H9 (cell line): ENCODE results near the gene KAZN. TPM values are rescaled to one million over a fixed set of nuclear protein-coding genes. Genes with fewer than 3 reads are reported as not detected.

ENCODE experiments used
- DNase-seq: peaks from one replicate; pipeline ENCODE4 v3.0.0-alpha.2; 2017
- H2AFZ ChIP-seq: one replicate; pipeline ENCODE4 v1.6.1; 2013; ENCODE audit warnings: mild to moderate bottlenecking, low read length, control low read depth, moderate library complexity
- H2AK5ac ChIP-seq: 2 replicates; pipeline ENCODE4 v1.6.1; 2013; ENCODE audit warnings: low read length, control low read depth, mixed read lengths; ENCODE audit not compliant: insufficient read length
- H2BK120ac ChIP-seq: one replicate; pipeline ENCODE4 v1.6.1; 2013; ENCODE audit warnings: low read depth, mild to moderate bottlenecking, low read length, control low read depth, inconsistent platforms; ENCODE audit not compliant: poor library complexity, severe bottlenecking
- H2BK12ac ChIP-seq: 2 replicates; pipeline ENCODE4 v1.6.1; 2013; ENCODE audit warnings: low read length, control low read depth, mixed read lengths, low read depth; ENCODE audit not compliant: insufficient read length
- H2BK15ac ChIP-seq: 2 replicates; pipeline ENCODE4 v1.6.1; 2013; ENCODE audit warnings: low read depth, low read length, control low read depth
- H2BK20ac ChIP-seq: one replicate; pipeline ENCODE4 v1.6.1; 2013; ENCODE audit warnings: low read depth, mild to moderate bottlenecking, low read length, control low read depth, inconsistent platforms; ENCODE audit not compliant: poor library complexity, severe bottlenecking
- H2BK5ac ChIP-seq: 2 replicates; pipeline ENCODE4 v1.6.1; 2013; ENCODE audit warnings: low read length, control low read depth, mixed read lengths; ENCODE audit not compliant: insufficient read length
- H3K14ac ChIP-seq: 2 replicates; pipeline ENCODE4 v1.6.1; 2013; ENCODE audit warnings: low read length, control low read depth; ENCODE audit not compliant: insufficient read depth
- H3K18ac ChIP-seq: 2 replicates; pipeline ENCODE4 v1.6.1; 2013; ENCODE audit warnings: low read depth, mild to moderate bottlenecking, mixed read lengths, low read length, control low read depth; ENCODE audit not compliant: insufficient read length
- H3K23ac ChIP-seq: 2 replicates; pipeline ENCODE4 v1.6.1; 2013; ENCODE audit warnings: low read length, control low read depth, mixed read lengths, low read depth; ENCODE audit not compliant: insufficient read length
- H3K23me2 ChIP-seq: 2 replicates; pipeline ENCODE4 v1.6.1; 2013; ENCODE audit warnings: low read depth, mild to moderate bottlenecking, mixed read lengths, low read length, control low read depth; ENCODE audit not compliant: insufficient read length, poor library complexity, severe bottlenecking
- H3K27ac ChIP-seq: 2 replicates; pipeline ENCODE4 v1.5.1; 2013; ENCODE audit warnings: low read length, control low read depth, mixed read lengths, low read depth; ENCODE audit not compliant: insufficient read length
- H3K27me3 ChIP-seq: 2 replicates; pipeline ENCODE4 v1.6.1; 2013; ENCODE audit warnings: low read length, control low read depth, inconsistent platforms; ENCODE audit not compliant: insufficient read depth
- H3K4ac ChIP-seq: 2 replicates; pipeline ENCODE4 v1.6.1; 2013; ENCODE audit warnings: low read depth, mild to moderate bottlenecking, control low read depth, inconsistent platforms, low read length, moderate library complexity
- H3K4me1 ChIP-seq: 2 replicates; pipeline ENCODE4 v1.6.1; 2013; ENCODE audit warnings: low read length, control low read depth, inconsistent platforms; ENCODE audit not compliant: insufficient read depth
- H3K4me2 ChIP-seq: 2 replicates; pipeline ENCODE4 v1.6.1; 2013; ENCODE audit warnings: low read length, control low read depth, mixed read lengths; ENCODE audit not compliant: insufficient read length, insufficient read depth
- H3K56ac ChIP-seq: 2 replicates; pipeline ENCODE4 v1.6.1; 2013; ENCODE audit warnings: low read depth, mild to moderate bottlenecking, mixed read lengths, low read length, control low read depth; ENCODE audit not compliant: insufficient read length
- H3K79me1 ChIP-seq: 2 replicates; pipeline ENCODE4 v1.6.1; 2013; ENCODE audit warnings: low read depth, mild to moderate bottlenecking, moderate library complexity, low read length, control low read depth, inconsistent platforms; ENCODE audit not compliant: insufficient read depth, poor library complexity, severe bottlenecking
- H3K79me2 ChIP-seq: 2 replicates; pipeline ENCODE4 v1.6.1; 2013; ENCODE audit warnings: low read length, control low read depth, inconsistent platforms; ENCODE audit not compliant: insufficient read depth
- H3K9ac ChIP-seq: 2 replicates; pipeline ENCODE4 v1.6.1; 2013; ENCODE audit warnings: low read length, control low read depth, mixed read lengths; ENCODE audit not compliant: insufficient read length; ENCODE audit errors: extremely low read depth
- H3K9me3 ChIP-seq: one replicate; pipeline ENCODE4 v1.6.1; 2013; ENCODE audit warnings: low read depth, low read length, inconsistent platforms; ENCODE audit not compliant: control insufficient read depth
- H3T11ph ChIP-seq: one replicate; pipeline ENCODE4 v1.6.1; 2013; ENCODE audit warnings: mild to moderate bottlenecking, low read length, control low read depth, inconsistent platforms
- H4K20me1 ChIP-seq: one replicate; pipeline ENCODE4 v1.6.1; 2013; ENCODE audit not compliant: control insufficient read depth, insufficient read length, insufficient read depth
- H4K5ac ChIP-seq: 2 replicates; pipeline ENCODE4 v1.6.1; 2013; ENCODE audit warnings: low read depth, mild to moderate bottlenecking, mixed read lengths, low read length, control low read depth; ENCODE audit not compliant: insufficient read length
- H4K8ac ChIP-seq: replicated peaks from 2 replicates; pipeline ENCODE4 v1.6.1; 2013; ENCODE audit warnings: low read length, control low read depth, mixed read lengths, low read depth; ENCODE audit not compliant: insufficient read length
- H4K91ac ChIP-seq: 2 replicates; pipeline ENCODE4 v1.6.1; 2013; ENCODE audit warnings: low read depth, mild to moderate bottlenecking, moderate library complexity, mixed read lengths, low read length, control low read depth; ENCODE audit not compliant: insufficient read length
- H3K27ac Mint-ChIP-seq, 3 experiments: 2 replicates in 2 of 3; 3 replicates in 1 of 3; pipeline ENCODE4 v1.8.0; 2020 to 2021; ENCODE audit warnings: mixed read lengths in 3 of 3, mild to moderate bottlenecking in 1 of 3, moderate library complexity in 1 of 3
- H3K27me3 Mint-ChIP-seq: 2 replicates; pipeline ENCODE4 v1.8.0; 2021; ENCODE audit warnings: low read depth, mild to moderate bottlenecking, moderate library complexity, mixed read lengths
- H3K36me3 Mint-ChIP-seq, 3 experiments: 2 replicates in 2 of 3; 3 replicates in 1 of 3; pipeline ENCODE4 v1.8.0; 2020 to 2021; ENCODE audit warnings: low read depth in 3 of 3, mixed read lengths in 3 of 3; ENCODE audit not compliant: insufficient read depth in 1 of 3
- H3K4me1 Mint-ChIP-seq, 2 experiments: 2 replicates each; pipeline ENCODE4 v1.8.0; 2020; ENCODE audit warnings: mixed read lengths in 2 of 2
- H3K4me3 Mint-ChIP-seq, 2 experiments: 2 replicates in 1 of 2; 3 replicates in 1 of 2; pipeline ENCODE4 v1.8.0; 2020 to 2021; ENCODE audit warnings: mild to moderate bottlenecking in 2 of 2, mixed read lengths in 2 of 2, moderate library complexity in 1 of 2
- H3K9me3 Mint-ChIP-seq, 2 experiments: 2 replicates in 1 of 2; 3 replicates in 1 of 2; pipeline ENCODE4 v1.8.0; 2020; ENCODE audit warnings: mild to moderate bottlenecking in 2 of 2, mixed read lengths in 2 of 2, moderate library complexity in 1 of 2
- CTCF ChIP-seq: fragments of 200-600 bp; sonication (generic); conservative IDR thresholded peaks from 3 replicates; pipeline ENCODE4 v1.8.0; 2021; ENCODE audit warnings: antibody characterized with exemption, mild to moderate bottlenecking
- WGBS: extraction: QIAGEN DNeasy Blood & Tissue Kit; methylation state at CpG from one replicate; pipeline ENCODE4 v1.1.7; 2013; ENCODE audit warnings: missing lambda C conversion rate, low lambda C conversion rate, mixed read lengths; ENCODE audit not compliant: insufficient read length; ENCODE audit errors: extremely low coverage; 5-methylcytosine and 5-hydroxymethylcytosine counted together
- total RNA-seq: library from RNA; stranded (reverse); gene quantifications from 2 replicates; pipeline ENCODE4 v1.2.1, GENCODE V29; 2021

Gene KAZN
- total RNA-seq, 1 experiment from 2014 or later, result 7.6 TPM

GRCh38 chr1:15158506-15159165 is 560.2 kb downstream of the KAZN start:
- no peaks in the 10 kb centered on the region for H3K36me3 Mint-ChIP-seq
- Histone ChIP-seq H4K5ac (no peak overlapping the region), H3K18ac (no peak overlapping the region), H2AFZ (no peak overlapping the region), H3K79me2 (no peaks in the 10 kb centered on the region), H2BK12ac (no peak overlapping the region), H3K14ac (no peak overlapping the region), H4K91ac (no peak overlapping the region), H4K8ac (no peak overlapping the region), H2BK5ac (no peak overlapping the region), H2BK120ac (no peak overlapping the region), H3K79me1 (no peaks in the 10 kb centered on the region), H3K4me2 (no peak overlapping the region), H3K23me2 (peaks cover 6% of the 10 kb centered on the region), H3T11ph (no peak overlapping the region), H3K9ac (no peak overlapping the region), H3K56ac (no peak overlapping the region), H4K20me1 (no peaks in the 10 kb centered on the region), H3K27ac (no peak overlapping the region), H3K23ac (no peak overlapping the region), H2BK15ac (no peak overlapping the region), H2AK5ac (no peak overlapping the region), H3K4me1 (no peaks in the 10 kb centered on the region), H3K27me3 (no peaks in the 10 kb centered on the region; the same call in 1 of the 2 replicates), H2BK20ac (no peak overlapping the region), H3K4ac (no peak overlapping the region), H3K9me3 (no peaks in the 10 kb centered on the region)
- DNase-seq, result no peak
- no peak overlapping the region for H3K27ac Mint-ChIP-seq
- TF ChIP-seq CTCF, result no peak
- H3K4me1 Mint-ChIP-seq, result peaks cover 41 to 56% of the 10 kb centered on the region in 2 experiments
- WGBS, result no CpG with 5 or more reads among the region's 13 CpGs
- no peak overlapping the region for H3K4me3 Mint-ChIP-seq
- H3K9me3 Mint-ChIP-seq, result no peaks in the 10 kb centered on the region; a peak in 1 of 5 replicates
- peaks cover 16% of the 10 kb centered on the region for H3K27me3 Mint-ChIP-seq
